Measurements from ENCODE around the gene DCUN1D2.
"Not testable (repeated sequence)": the region's sequence is repeated elsewhere in the genome, so short reads cannot be mapped to it uniquely, and the experiment has no call there.

DCUN1D2 gene

DNA sequence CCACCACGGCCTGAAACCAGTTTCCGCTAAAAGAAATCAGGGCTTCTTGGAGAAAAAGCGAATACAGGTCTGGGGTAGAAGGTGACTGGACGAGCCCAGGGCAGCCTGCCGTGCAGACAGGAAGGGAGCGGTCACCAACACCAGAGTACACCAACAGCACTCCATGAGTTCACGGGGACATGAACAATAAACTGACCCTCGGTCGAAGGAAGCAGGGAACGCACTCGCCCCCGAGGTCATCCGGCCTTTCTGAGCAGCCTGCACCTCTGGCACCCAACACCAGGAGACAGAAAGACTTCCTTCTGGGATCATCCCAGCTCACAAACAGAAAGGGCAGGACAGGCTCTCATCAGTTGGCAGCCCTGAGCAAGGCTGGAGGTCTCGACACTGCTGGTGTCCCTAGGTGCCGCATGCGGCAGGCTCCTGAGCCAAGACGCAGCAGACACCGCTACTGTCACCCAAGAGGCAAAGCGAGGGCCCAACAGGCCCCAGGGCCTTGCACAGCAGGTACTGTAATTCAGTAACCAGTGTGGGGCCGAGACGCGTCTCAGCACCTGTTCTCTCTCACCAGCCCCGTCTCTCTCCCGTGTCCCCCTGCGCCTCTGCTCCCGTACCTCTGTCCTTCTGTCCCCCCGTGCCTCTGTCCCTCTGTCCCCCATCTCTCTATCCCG is 18.0 kb downstream of the DCUN1D2 start:
- no peak overlapping the region for H3K27ac ChIP-seq
- peaks cover 7 to 8% of the 10 kb centered on the region in 2 experiments for H3K4me1 ChIP-seq (ENCODE audit: control insufficient read depth in 1 of 2, insufficient read depth in 1 of 2, low read depth in 1 of 2, low read length in 1 of 2)
- no peaks in the 10 kb centered on the region for H3K27me3 ChIP-seq
- H3K4me3 ChIP-seq (ENCODE audit: low read depth in 1 of 2, low read length in 1 of 2): no peak overlapping the region
- H3K36me3 ChIP-seq: peaks cover 63% of the 10 kb centered on the region
- no peaks in the 10 kb centered on the region for H3K9me3 ChIP-seq
- TF ChIP-seq, protein P1, sequence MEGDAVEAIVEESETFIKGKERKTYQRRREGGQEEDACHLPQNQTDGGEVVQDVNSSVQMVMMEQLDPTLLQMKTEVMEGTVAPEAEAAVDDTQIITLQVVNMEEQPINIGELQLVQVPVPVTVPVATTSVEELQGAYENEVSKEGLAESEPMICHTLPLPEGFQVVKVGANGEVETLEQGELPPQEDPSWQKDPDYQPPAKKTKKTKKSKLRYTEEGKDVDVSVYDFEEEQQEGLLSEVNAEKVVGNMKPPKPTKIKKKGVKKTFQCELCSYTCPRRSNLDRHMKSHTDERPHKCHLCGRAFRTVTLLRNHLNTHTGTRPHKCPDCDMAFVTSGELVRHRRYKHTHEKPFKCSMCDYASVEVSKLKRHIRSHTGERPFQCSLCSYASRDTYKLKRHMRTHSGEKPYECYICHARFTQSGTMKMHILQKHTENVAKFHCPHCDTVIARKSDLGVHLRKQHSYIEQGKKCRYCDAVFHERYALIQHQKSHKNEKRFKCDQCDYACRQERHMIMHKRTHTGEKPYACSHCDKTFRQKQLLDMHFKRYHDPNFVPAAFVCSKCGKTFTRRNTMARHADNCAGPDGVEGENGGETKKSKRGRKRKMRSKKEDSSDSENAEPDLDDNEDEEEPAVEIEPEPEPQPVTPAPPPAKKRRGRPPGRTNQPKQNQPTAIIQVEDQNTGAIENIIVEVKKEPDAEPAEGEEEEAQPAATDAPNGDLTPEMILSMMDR (IDR thresholded peaks at IDR 0.05): no peak

DNA sequence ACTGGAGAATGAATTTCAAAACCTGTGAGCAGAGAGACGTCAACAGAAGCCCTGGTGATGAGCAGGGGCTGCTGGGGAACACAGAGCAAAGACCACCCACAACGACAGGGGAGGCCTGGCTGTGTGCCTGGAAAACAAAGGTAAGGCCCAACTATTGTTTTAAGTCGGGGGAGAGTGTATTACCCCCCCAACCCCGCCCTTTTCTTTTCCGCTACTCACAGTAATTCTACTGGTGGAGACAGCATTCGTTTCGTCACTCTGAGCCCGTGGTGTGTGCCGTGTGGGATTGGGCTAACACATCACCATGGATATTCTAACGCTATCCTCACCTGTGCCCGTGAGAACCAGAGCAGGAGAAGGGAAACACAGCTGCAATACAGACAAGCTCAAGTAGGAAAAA is 18.7 kb downstream of the DCUN1D2 start:
- Histone ChIP-seq H3K36me3 (peaks cover 65% of the 10 kb centered on the region), H3K4me1 (ENCODE audit: control insufficient read depth in 1 of 2, insufficient read depth in 1 of 2, low read depth in 1 of 2, low read length in 1 of 2) (peaks cover 7 to 8% of the 10 kb centered on the region in 2 experiments), H3K27me3 (no peaks in the 10 kb centered on the region), H3K4me3 (ENCODE audit: low read depth in 1 of 2, low read length in 1 of 2) (no peak overlapping the region), H3K9me3 (no peaks in the 10 kb centered on the region), H3K27ac (no peak overlapping the region)
- TF ChIP-seq, protein P1 (IDR thresholded peaks at IDR 0.05): no peak

DNA sequence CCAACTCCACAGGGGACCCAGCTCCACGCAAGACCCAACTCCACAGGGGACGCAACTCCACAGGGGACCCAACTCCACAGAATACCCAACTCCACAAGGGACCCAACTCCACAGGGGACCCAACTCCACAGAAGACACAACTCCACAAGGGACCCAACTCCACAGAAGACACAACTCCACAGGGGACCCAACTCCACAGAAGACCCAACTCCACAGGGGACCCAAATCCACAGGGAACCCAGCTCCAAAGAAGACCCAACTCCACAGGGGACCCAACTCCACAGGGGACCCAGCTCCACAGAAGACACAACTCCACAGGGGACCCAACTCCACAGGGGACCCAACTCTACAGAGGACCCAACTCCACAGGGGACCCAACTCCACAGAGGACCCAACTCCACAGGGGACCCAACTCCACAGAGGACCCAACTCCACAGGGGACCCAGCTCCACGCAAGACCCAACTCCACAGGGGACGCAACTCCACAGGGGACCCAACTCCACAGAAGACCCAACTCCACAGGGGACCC is 19.8 kb downstream of the DCUN1D2 start:
- H3K27me3 ChIP-seq; H3K27ac ChIP-seq; H3K4me3 ChIP-seq (ENCODE audit: low read depth in 1 of 2, low read length in 1 of 2); H3K4me1 ChIP-seq (ENCODE audit: control insufficient read depth in 1 of 2, insufficient read depth in 1 of 2, low read depth in 1 of 2, low read length in 1 of 2); H3K9me3 ChIP-seq: not testable (repeated sequence)
- peaks cover 62% of the 10 kb centered on the region for H3K36me3 ChIP-seq

DNA sequence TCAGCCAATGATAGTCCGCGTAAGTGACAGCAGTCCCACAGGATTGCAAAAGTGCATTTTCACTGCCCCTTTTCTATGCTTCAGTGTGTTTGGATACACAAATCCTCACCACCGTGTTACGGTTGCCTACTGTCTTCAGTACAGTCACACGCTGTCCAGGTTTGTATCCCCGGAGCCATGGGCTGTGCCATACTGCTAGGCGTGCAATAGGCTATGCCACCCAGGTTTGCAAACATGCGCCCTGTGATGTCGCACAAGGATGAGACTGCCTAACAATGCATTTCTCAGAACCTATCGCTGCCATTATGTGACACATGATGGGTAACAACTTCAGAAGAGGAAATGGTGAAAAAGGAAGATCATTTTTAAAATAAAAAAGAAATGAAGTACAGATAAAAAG is 20.4 kb downstream of the DCUN1D2 start:
- no peak overlapping the region for H3K27ac ChIP-seq
- no peak overlapping the region for H3K4me3 ChIP-seq (ENCODE audit: low read depth in 1 of 2, low read length in 1 of 2)
- TF ChIP-seq, protein P1 (IDR thresholded peaks at IDR 0.05): no peak
- H3K4me1 ChIP-seq (ENCODE audit: control insufficient read depth in 1 of 2, insufficient read depth in 1 of 2, low read depth in 1 of 2, low read length in 1 of 2): peaks cover 7 to 8% of the 10 kb centered on the region in 2 experiments
- H3K27me3 ChIP-seq: no peaks in the 10 kb centered on the region
- H3K36me3 ChIP-seq: peaks cover 57% of the 10 kb centered on the region
- H3K9me3 ChIP-seq: no peaks in the 10 kb centered on the region

DNA sequence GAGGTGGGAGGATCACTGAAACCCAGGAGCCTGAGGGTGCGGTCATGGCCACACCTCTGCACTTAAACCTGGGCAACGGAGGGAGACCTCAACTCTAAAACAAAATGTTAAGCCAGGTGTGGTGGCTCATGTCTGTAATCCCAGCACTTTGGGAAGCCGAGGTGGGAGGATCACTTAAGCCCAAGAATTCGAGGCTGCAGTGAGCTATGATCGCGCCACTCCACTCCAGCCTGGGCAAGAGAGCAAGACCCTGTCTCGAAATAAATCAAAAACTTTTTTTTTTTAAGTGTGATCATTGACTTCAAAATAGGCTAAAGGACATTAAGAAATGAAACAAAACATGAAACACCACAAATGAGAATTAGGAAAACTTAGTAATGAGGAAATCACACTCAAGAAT is 20.9 kb downstream of the DCUN1D2 start:
- H3K9me3 ChIP-seq: no peaks in the 10 kb centered on the region
- no peaks in the 10 kb centered on the region for H3K27me3 ChIP-seq
- H3K36me3 ChIP-seq: peaks cover 57% of the 10 kb centered on the region
- no peak overlapping the region for H3K27ac ChIP-seq
- TF ChIP-seq, protein P1 (IDR thresholded peaks at IDR 0.05): no peak
- no peak overlapping the region for H3K4me3 ChIP-seq (ENCODE audit: low read depth in 1 of 2, low read length in 1 of 2)
- H3K4me1 ChIP-seq (ENCODE audit: control insufficient read depth in 1 of 2, insufficient read depth in 1 of 2, low read depth in 1 of 2, low read length in 1 of 2): peaks cover 7% of the 10 kb centered on the region in 2 experiments

DNA sequence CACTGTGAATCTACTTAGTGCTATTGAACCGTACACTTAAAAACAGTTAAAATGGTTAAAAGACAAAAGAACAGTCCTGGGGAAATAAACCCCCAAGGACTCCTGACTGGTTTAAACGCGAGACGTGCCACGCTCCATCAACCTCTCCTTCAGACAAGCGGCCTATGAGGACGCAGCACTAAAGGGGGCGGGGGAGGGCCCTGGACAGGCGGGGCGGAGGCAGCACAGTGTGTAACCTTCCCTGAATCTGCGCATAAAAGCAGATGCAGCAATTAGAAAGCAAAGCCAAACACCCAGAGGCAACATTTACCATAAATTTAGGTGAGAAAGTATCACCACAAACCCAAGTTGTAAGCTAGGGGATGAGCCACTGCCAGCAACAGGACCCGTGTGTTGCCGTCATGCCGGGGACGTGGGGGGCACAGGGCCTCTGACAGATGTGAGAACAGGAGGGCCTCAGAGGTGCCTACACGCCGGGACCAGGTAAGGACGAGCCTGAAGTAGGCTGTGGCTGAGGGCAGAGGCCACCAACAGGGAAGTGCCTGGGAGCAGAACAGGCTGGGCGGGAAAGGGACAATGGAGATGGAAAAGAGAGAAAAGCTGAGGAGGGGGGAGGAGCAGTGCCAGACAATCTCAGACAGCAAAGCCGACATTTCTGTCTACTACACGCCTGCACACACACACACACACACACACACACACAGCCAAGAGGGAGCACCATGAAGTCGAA is 21.9 kb downstream of the DCUN1D2 start:
- Histone ChIP-seq H3K9me3 (no peaks in the 10 kb centered on the region), H3K4me1 (ENCODE audit: control insufficient read depth in 1 of 2, insufficient read depth in 1 of 2, low read depth in 1 of 2, low read length in 1 of 2) (no peaks in the 10 kb centered on the region), H3K27ac (no peak overlapping the region), H3K4me3 (ENCODE audit: low read depth in 1 of 2, low read length in 1 of 2) (no peak overlapping the region), H3K27me3 (no peaks in the 10 kb centered on the region), H3K36me3 (peaks cover 61% of the 10 kb centered on the region)
- TF ChIP-seq, protein P1 (IDR thresholded peaks at IDR 0.05): no peak
